ENCODE measurements around the gene AGBL3. TPM values are rescaled to one million over a fixed set of nuclear protein-coding genes. Genes with fewer than 3 reads are reported as not detected.

The AGBL3 gene
- total and polyA plus RNA-seq, 2 of the 8 experiments (the other 6 are each of a cell fraction or from before 2014, with no cell fraction given): 1.1 to 1.9 TPM

GRCh38 chr7:135162382-135163001, 176.2 kb downstream of the AGBL3 start:
- Histone ChIP-seq H4K91ac (replicated peaks; ENCODE audit: insufficient read length, low read length) (no peak overlapping the region), H3K18ac (ENCODE audit: extremely low read depth, low read length) (no peak overlapping the region), H4K5ac (ENCODE audit: insufficient read length, low read depth, low read length) (no peak overlapping the region), H3K23me2 (ENCODE audit: low read depth, low read length) (no peaks in the 10 kb centered on the region), H3K14ac (ENCODE audit: insufficient read length) (no peak overlapping the region), H3K36me3 (ENCODE audit: control insufficient read depth in 2 of 4, insufficient read depth in 4 of 4, low read length in 3 of 4) (peaks cover 15 to 38% (median 29%) of the 10 kb centered on the region in 4 experiments), H2BK12ac (ENCODE audit: low read depth, low read length) (no peak overlapping the region), H3K9ac (replicated peaks in 1 of 4; ENCODE audit: extremely low read depth in 1 of 4, low read depth in 3 of 4, low read length in 3 of 4) (no peak overlapping the region), H3K27me3 (replicated peaks in 1 of 4; ENCODE audit: control insufficient read depth in 3 of 4, extremely low read depth in 1 of 4, insufficient read depth in 3 of 4, low read length in 3 of 4) (no peaks in the 10 kb centered on the region), H2BK15ac (ENCODE audit: low read length) (no peak overlapping the region), H4K20me1 (replicated peaks in 1 of 2; ENCODE audit: control insufficient read depth in 1 of 2, insufficient read depth in 2 of 2, low read length in 2 of 2) (no peaks in the 10 kb centered on the region), H3K9me3 (ENCODE audit: insufficient read depth in 2 of 2, low read depth in 1 of 2, low read length in 1 of 2) (peaks cover 7 to 12% of the 10 kb centered on the region in 2 experiments), H2BK120ac (replicated peaks; ENCODE audit: low read depth, low read length) (no peak overlapping the region), H3K4me3 (ENCODE audit: extremely low read depth in 1 of 4, insufficient read depth in 2 of 4, low read depth in 3 of 4, low read length in 4 of 4) (no peak overlapping the region), H4K8ac (ENCODE audit: extremely low read depth, insufficient read depth, low read length) (no peak overlapping the region), H2AK5ac (ENCODE audit: low read depth, low read length) (no peak overlapping the region), H3K4ac (replicated peaks; ENCODE audit: insufficient read length, low read depth, low read length) (no peak overlapping the region), H3K27ac (ENCODE audit: low read depth, low read length) (no peak overlapping the region), H3K56ac (replicated peaks; ENCODE audit: insufficient read length, low read depth, low read length) (no peak overlapping the region), H2AFZ (ENCODE audit: low read length) (no peak overlapping the region), H3K4me2 (ENCODE audit: insufficient read depth in 1 of 2, low read depth in 2 of 2, low read length in 2 of 2) (no peak overlapping the region), H2BK20ac (ENCODE audit: low read length) (no peak overlapping the region), H3K4me1 (replicated peaks in 1 of 4; ENCODE audit: control insufficient read depth in 3 of 4, insufficient read depth in 4 of 4, low read length in 3 of 4) (0 out of 7 replicates have a peak, but pooled peaks cover 0 to 2% (median 0%) of the 10 kb centered on the region in 4 experiments), H3K23ac (ENCODE audit: insufficient read length) (no peak overlapping the region), H2BK5ac (ENCODE audit: low read depth, low read length) (no peak overlapping the region), H3K79me1 (ENCODE audit: low read depth, low read length) (no peaks in the 10 kb centered on the region; the same call in 1 of the 2 replicates), H3K79me2 (ENCODE audit: control insufficient read depth in 1 of 2, insufficient read depth in 2 of 2, low read length in 2 of 2) (no peaks in the 10 kb centered on the region)
- ChIA-PET POLR2A (ENCODE audit: partially characterized antibody) (interaction anchor here (0.6 to 4.0 kb wide), 4 partner anchors 17 to 48 kb away, joined by 3 to 20 read pairs (median 4); no protein-coding TSS in a partner anchor), CTCF (ENCODE audit: partially characterized antibody) (interaction anchor here (1.2 kb wide), 1 partner anchor 12 kb away, joined by 3 read pairs; no protein-coding TSS in a partner anchor)
- 93% methylated on average over 2 of the region's 2 CpGs; no CpG with 5 or more reads in 1 of the 2 experiments for WGBS, 2 experiments (ENCODE audit: extremely low coverage in 1 of 2, insufficient coverage in 1 of 2, insufficient read length in 1 of 2, insufficient replicate concordance in 2 of 2, low coverage in 1 of 2, low lambda C conversion rate in 2 of 2, missing lambda C conversion rate in 1 of 2)
- TF ChIP-seq POLR2AphosphoS5 (IDR thresholded peaks at IDR 0.05; ENCODE audit: low read depth, low read length) (no peak), FOSL1 (IDR thresholded peaks at IDR 0.05; ENCODE audit: insufficient read depth, low read depth, low read length) (no peak), SAP30 (IDR thresholded peaks at IDR 0.05; ENCODE audit: insufficient read depth, insufficient replicate concordance, low read length) (no peak), CBX8 (IDR thresholded peaks at IDR 0.05; ENCODE audit: borderline replicate concordance, low read depth, low read length) (no peak)
- no peak for DNase-seq (ENCODE audit: low read depth in 1 of 2, low spot score in 2 of 2)
- no peak for FAIRE-seq

All from H1 (cell line).